ENCODE measurements around the gene WDFY1.

The WDFY1 gene

DNA sequence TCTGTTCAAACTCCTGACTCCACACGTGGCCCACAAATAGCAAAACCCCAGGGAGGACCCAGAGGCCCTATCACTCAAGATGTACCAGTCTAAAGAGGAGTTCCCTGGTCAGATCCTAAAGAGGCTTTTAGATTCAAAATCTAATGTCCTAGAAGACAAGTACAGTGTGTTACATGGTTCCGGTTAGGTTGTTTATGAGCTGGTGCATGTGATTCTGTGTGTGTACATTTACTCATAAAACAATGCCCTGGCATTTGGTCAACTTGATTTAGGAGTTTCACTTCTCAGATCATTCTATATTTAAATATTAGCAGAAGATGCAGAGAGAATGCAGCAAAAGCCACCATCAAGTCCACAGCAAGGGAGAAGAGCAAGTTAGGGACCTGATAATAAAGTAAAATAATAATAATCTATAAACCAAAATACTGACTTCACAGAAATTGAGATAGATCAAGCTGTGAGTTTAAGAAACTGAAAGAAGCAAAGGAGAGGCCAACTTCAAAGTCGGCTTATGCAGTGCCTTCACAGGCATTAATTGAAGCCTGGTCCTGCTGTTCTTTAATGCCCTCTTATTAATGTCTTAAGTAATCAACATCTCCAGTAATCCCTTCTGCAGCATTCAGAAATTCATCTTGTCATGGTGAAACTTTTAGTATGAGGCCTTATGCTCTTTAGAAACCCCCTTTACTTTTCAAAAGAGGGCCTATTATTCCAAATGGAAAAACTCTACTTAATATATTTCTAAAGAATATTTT, 103.5 kb downstream of the WDFY1 start:
- Histone ChIP-seq H3K9me3 (ENCODE audit: control insufficient read depth, insufficient read depth, low read depth, low read length) (no peaks in the 10 kb centered on the region), H3K4me1 (ENCODE audit: control insufficient read depth, insufficient read depth, low read length) (no peaks in the 10 kb centered on the region), H3K36me3 (ENCODE audit: control insufficient read depth in 2 of 2, insufficient read depth in 1 of 2, low read length in 2 of 2) (no peaks in the 10 kb centered on the region; a peak in 1 of 3 replicates), H3K4me3 (ENCODE audit: low read depth, low read length) (no peak overlapping the region), H3K27ac (ENCODE audit: extremely low read depth, low read depth, low read length) (no peak overlapping the region)
- CTCF ChIA-PET, result interaction anchor here (0.5 kb wide), 2 partner anchors 13 kb away, joined by 3 read pairs; no protein-coding TSS in a partner anchor
- TF ChIP-seq ZBTB1 (tag by site-specific recombination; IDR thresholded peaks at IDR 0.05) (no peak), ZFHX2 (tag by site-specific recombination; conservative IDR thresholded peaks at IDR 0.05) (no peak), ZNF211 (tag by site-specific recombination; IDR thresholded peaks at IDR 0.05; ENCODE audit: low read depth) (no peak), OVOL3 (tag by site-specific recombination; IDR thresholded peaks at IDR 0.05) (no peak), ZNF292 (tag by site-specific recombination; IDR thresholded peaks at IDR 0.05; ENCODE audit: borderline replicate concordance, low read depth) (no peak), ZNF654 (tag by site-specific recombination; IDR thresholded peaks at IDR 0.05; ENCODE audit: low read depth) (no peak), ZNF138 (tag by site-specific recombination; IDR thresholded peaks at IDR 0.05; ENCODE audit: borderline replicate concordance) (no peak), ZNF37A (tag by site-specific recombination; IDR thresholded peaks at IDR 0.05) (no peak), ZFP41 (tag by site-specific recombination; IDR thresholded peaks at IDR 0.05; ENCODE audit: borderline replicate concordance) (no peak), ZNF221 (tag by site-specific recombination; IDR thresholded peaks at IDR 0.05; ENCODE audit: borderline replicate concordance) (no peak), ZSCAN16 (tag by site-specific recombination; IDR thresholded peaks at IDR 0.05) (no peak), ZNF433 (tag by site-specific recombination; IDR thresholded peaks at IDR 0.05; ENCODE audit: low read depth) (no peak)
- TF ChIP-seq, protein P1, sequence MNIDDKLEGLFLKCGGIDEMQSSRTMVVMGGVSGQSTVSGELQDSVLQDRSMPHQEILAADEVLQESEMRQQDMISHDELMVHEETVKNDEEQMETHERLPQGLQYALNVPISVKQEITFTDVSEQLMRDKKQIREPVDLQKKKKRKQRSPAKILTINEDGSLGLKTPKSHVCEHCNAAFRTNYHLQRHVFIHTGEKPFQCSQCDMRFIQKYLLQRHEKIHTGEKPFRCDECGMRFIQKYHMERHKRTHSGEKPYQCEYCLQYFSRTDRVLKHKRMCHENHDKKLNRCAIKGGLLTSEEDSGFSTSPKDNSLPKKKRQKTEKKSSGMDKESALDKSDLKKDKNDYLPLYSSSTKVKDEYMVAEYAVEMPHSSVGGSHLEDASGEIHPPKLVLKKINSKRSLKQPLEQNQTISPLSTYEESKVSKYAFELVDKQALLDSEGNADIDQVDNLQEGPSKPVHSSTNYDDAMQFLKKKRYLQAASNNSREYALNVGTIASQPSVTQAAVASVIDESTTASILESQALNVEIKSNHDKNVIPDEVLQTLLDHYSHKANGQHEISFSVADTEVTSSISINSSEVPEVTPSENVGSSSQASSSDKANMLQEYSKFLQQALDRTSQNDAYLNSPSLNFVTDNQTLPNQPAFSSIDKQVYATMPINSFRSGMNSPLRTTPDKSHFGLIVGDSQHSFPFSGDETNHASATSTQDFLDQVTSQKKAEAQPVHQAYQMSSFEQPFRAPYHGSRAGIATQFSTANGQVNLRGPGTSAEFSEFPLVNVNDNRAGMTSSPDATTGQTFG (tag by site-specific recombination; IDR thresholded peaks at IDR 0.05; ENCODE audit: borderline replicate concordance), result no peak
- TF ChIP-seq, protein P2, sequence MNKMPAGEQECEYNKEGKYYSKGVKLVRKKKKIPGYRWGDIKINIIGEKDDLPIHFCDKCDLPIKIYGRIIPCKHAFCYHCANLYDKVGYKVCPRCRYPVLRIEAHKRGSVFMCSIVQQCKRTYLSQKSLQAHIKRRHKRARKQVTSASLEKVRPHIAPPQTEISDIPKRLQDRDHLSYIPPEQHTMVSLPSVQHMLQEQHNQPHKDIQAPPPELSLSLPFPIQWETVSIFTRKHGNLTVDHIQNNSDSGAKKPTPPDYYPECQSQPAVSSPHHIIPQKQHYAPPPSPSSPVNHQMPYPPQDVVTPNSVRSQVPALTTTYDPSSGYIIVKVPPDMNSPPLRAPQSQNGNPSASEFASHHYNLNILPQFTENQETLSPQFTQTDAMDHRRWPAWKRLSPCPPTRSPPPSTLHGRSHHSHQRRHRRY (tag by site-specific recombination; IDR thresholded peaks at IDR 0.05), result no peak
- TF ChIP-seq, protein P3, sequence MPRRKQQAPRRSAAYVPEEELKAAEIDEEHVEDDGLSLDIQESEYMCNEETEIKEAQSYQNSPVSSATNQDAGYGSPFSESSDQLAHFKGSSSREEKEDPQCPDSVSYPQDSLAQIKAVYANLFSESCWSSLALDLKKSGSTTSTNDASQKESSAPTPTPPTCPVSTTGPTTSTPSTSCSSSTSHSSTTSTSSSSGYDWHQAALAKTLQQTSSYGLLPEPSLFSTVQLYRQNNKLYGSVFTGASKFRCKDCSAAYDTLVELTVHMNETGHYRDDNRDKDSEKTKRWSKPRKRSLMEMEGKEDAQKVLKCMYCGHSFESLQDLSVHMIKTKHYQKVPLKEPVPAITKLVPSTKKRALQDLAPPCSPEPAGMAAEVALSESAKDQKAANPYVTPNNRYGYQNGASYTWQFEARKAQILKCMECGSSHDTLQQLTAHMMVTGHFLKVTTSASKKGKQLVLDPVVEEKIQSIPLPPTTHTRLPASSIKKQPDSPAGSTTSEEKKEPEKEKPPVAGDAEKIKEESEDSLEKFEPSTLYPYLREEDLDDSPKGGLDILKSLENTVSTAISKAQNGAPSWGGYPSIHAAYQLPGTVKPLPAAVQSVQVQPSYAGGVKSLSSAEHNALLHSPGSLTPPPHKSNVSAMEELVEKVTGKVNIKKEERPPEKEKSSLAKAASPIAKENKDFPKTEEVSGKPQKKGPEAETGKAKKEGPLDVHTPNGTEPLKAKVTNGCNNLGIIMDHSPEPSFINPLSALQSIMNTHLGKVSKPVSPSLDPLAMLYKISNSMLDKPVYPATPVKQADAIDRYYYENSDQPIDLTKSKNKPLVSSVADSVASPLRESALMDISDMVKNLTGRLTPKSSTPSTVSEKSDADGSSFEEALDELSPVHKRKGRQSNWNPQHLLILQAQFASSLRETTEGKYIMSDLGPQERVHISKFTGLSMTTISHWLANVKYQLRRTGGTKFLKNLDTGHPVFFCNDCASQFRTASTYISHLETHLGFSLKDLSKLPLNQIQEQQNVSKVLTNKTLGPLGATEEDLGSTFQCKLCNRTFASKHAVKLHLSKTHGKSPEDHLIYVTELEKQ (tag by site-specific recombination; IDR thresholded peaks at IDR 0.05; ENCODE audit: borderline replicate concordance), result no peak
- TF ChIP-seq, protein P4, sequence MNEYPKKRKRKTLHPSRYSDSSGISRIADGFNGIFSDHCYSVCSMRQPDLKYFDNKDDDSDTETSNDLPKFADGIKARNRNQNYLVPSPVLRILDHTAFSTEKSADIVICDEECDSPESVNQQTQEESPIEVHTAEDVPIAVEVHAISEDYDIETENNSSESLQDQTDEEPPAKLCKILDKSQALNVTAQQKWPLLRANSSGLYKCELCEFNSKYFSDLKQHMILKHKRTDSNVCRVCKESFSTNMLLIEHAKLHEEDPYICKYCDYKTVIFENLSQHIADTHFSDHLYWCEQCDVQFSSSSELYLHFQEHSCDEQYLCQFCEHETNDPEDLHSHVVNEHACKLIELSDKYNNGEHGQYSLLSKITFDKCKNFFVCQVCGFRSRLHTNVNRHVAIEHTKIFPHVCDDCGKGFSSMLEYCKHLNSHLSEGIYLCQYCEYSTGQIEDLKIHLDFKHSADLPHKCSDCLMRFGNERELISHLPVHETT (tag by site-specific recombination; IDR thresholded peaks at IDR 0.05), result no peak
- TF ChIP-seq, protein P5, sequence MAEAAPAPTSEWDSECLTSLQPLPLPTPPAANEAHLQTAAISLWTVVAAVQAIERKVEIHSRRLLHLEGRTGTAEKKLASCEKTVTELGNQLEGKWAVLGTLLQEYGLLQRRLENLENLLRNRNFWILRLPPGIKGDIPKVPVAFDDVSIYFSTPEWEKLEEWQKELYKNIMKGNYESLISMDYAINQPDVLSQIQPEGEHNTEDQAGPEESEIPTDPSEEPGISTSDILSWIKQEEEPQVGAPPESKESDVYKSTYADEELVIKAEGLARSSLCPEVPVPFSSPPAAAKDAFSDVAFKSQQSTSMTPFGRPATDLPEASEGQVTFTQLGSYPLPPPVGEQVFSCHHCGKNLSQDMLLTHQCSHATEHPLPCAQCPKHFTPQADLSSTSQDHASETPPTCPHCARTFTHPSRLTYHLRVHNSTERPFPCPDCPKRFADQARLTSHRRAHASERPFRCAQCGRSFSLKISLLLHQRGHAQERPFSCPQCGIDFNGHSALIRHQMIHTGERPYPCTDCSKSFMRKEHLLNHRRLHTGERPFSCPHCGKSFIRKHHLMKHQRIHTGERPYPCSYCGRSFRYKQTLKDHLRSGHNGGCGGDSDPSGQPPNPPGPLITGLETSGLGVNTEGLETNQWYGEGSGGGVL (tag by site-specific recombination; IDR thresholded peaks at IDR 0.05), result no peak
- POLR2A ChIA-PET, result interaction anchor here (0.6 kb wide), 1 partner anchor 955 kb away, joined by 3 read pairs; no protein-coding TSS in a partner anchor
